IMR-90 (cell line): ENCODE results near the gene SLC13A5. TPM values are rescaled to one million over a fixed set of nuclear protein-coding genes. Genes with fewer than 3 reads are reported as not detected.

Source experiments
- ATAC-seq: fragments of 200-7000 bp; cut with Tn5 transposase; 2 replicates; pipeline ENCODE4 v1.9.1; 2020; ENCODE audit warnings: low read depth, mild to moderate bottlenecking, moderate library complexity
- BruUV-seq: library from RNA; stranded (reverse); fragments of 400-500 nt; replicated peaks from 2 replicates; lab custom pipeline; 2021; lab: Mats Ljungman, UMichigan
- CTCF ChIA-PET: fragments of 300-600 bp; formaldehyde crosslinking; extraction: SDS; loops from one replicate; lab custom pipeline; 2021; ENCODE audit warnings: antibody characterized with exemption; lab: Yijun Ruan, JAX
- POLR2A ChIA-PET: fragments of 300-600 bp; sonication (Branson Sonifier 250); formaldehyde crosslinking; loops from one replicate; lab custom pipeline; 2022; ENCODE audit warnings: antibody characterized with exemption; ENCODE audit not compliant: unreplicated experiment; lab: Charles Lee
- DNase-seq: peaks from one replicate; pipeline ENCODE4 v3.0.0; 2013
- H2AFZ ChIP-seq: replicated peaks from 2 replicates; pipeline ENCODE3; 2013; ENCODE audit warnings: low read length, mild to moderate bottlenecking; ENCODE audit not compliant: poor library complexity
- H2AK5ac ChIP-seq: 2 replicates; pipeline ENCODE4 v1.6.1; 2013; ENCODE audit warnings: low read depth, low read length, inconsistent platforms
- H2AK9ac ChIP-seq: replicated peaks from 2 replicates; pipeline ENCODE3; 2013; ENCODE audit warnings: mild to moderate bottlenecking, low read depth, low read length, moderate library complexity; ENCODE audit not compliant: poor library complexity
- H2BK120ac ChIP-seq: 2 replicates; pipeline ENCODE4 v1.6.1; 2013; ENCODE audit warnings: low read depth, low read length, inconsistent platforms
- H2BK15ac ChIP-seq: 3 replicates; pipeline ENCODE4 v1.6.1; 2013; ENCODE audit warnings: low read depth, low read length, inconsistent platforms
- H2BK20ac ChIP-seq: 2 replicates; pipeline ENCODE4 v1.6.1; 2013; ENCODE audit warnings: low read depth, mild to moderate bottlenecking, inconsistent platforms, low read length, moderate library complexity
- H2BK5ac ChIP-seq: 2 replicates; pipeline ENCODE4 v1.6.1; 2013; ENCODE audit warnings: mild to moderate bottlenecking, low read depth, low read length, inconsistent platforms; ENCODE audit not compliant: poor library complexity, severe bottlenecking
- H3K14ac ChIP-seq: replicated peaks from 2 replicates; pipeline ENCODE4 v1.6.1; 2013; ENCODE audit warnings: low read depth, low read length, inconsistent platforms
- H3K18ac ChIP-seq: 2 replicates; pipeline ENCODE4 v1.6.1; 2013; ENCODE audit warnings: low read depth, low read length, control low read depth
- H3K23ac ChIP-seq: 2 replicates; pipeline ENCODE4 v1.6.1; 2013; ENCODE audit warnings: low read depth, low read length, inconsistent platforms
- H3K27ac ChIP-seq: 2 replicates; pipeline ENCODE4 v1.5.1; 2013; ENCODE audit warnings: mild to moderate bottlenecking, control low read depth, low read length; ENCODE audit not compliant: insufficient read depth
- H3K27me3 ChIP-seq: 2 replicates; pipeline ENCODE4 v1.6.1; 2013; ENCODE audit warnings: low read length; ENCODE audit not compliant: control insufficient read depth, insufficient read depth
- H3K36me3 ChIP-seq: 2 replicates; pipeline ENCODE4 v1.6.1; 2013; ENCODE audit warnings: low read length, mixed read lengths; ENCODE audit not compliant: control insufficient read depth, insufficient read depth
- H3K4ac ChIP-seq: 2 replicates; pipeline ENCODE4 v1.6.1; 2013; ENCODE audit warnings: low read depth, low read length, inconsistent platforms
- H3K4me1 ChIP-seq: 2 replicates; pipeline ENCODE4 v1.6.1; 2013; ENCODE audit warnings: low read length, mixed read lengths; ENCODE audit not compliant: control insufficient read depth, insufficient read depth
- H3K4me2 ChIP-seq: 2 replicates; pipeline ENCODE4 v1.6.1; 2013; ENCODE audit warnings: low read depth, mild to moderate bottlenecking, control low read depth, low read length, moderate library complexity
- H3K4me3 ChIP-seq: 2 replicates; pipeline ENCODE4 v1.5.1; 2013; ENCODE audit warnings: low read depth, mild to moderate bottlenecking, control low read depth, low read length, moderate library complexity; ENCODE audit not compliant: insufficient read depth
- H3K56ac ChIP-seq: 2 replicates; pipeline ENCODE4 v1.6.1; 2013; ENCODE audit warnings: low read length, inconsistent platforms; ENCODE audit not compliant: insufficient read depth; ENCODE audit errors: extremely low read depth
- H3K79me1 ChIP-seq, 2 experiments: 2 replicates each; pipeline ENCODE4 v1.6.1; 2013; ENCODE audit warnings: low read length in 2 of 2, inconsistent platforms in 1 of 2, low read depth in 1 of 2
- H3K9ac ChIP-seq: 2 replicates; pipeline ENCODE4 v1.6.1; 2013; ENCODE audit warnings: low read depth, low read length, control low read depth
- H3K9me1 ChIP-seq: 2 replicates; pipeline ENCODE4 v1.6.1; 2013; ENCODE audit warnings: low read length, inconsistent platforms; ENCODE audit not compliant: insufficient read depth
- H3K9me3 ChIP-seq: 2 replicates; pipeline ENCODE4 v1.6.1; 2013; ENCODE audit warnings: low read length; ENCODE audit not compliant: control insufficient read depth, insufficient read depth
- H4K20me1 ChIP-seq: 2 replicates; pipeline ENCODE4 v1.6.1; 2013; ENCODE audit warnings: low read length, inconsistent platforms; ENCODE audit not compliant: insufficient read depth
- H4K5ac ChIP-seq: 2 replicates; pipeline ENCODE4 v1.6.1; 2013; ENCODE audit warnings: mild to moderate bottlenecking, low read depth, low read length, control low read depth
- H4K8ac ChIP-seq, 2 experiments: 2 replicates each; pipeline ENCODE4 v1.6.1; 2013; ENCODE audit warnings: low read depth in 2 of 2, low read length in 2 of 2, control low read depth in 1 of 2, inconsistent platforms in 1 of 2
- H4K91ac ChIP-seq: 2 replicates; pipeline ENCODE4 v1.6.1; 2013; ENCODE audit warnings: low read depth, low read length, inconsistent platforms; ENCODE audit not compliant: insufficient read depth
- BHLHE40 ChIP-seq: fragments of 150-350 bp; IDR thresholded peaks from 2 replicates; pipeline ENCODE4 v1.6.1; 2016; ENCODE audit warnings: mild to moderate bottlenecking, low read depth, low read length
- CEBPB ChIP-seq: IDR thresholded peaks from 2 replicates; pipeline ENCODE4 v1.6.1; 2012; ENCODE audit warnings: low read depth, low read length, improper control_type of control experiment
- CTCF ChIP-seq: conservative IDR thresholded peaks from 2 replicates; pipeline ENCODE4 v1.5.1; 2012; ENCODE audit warnings: mild to moderate bottlenecking, low read depth, low read length, improper control_type of control experiment
- FOS ChIP-seq: fragments of 150-350 bp; IDR thresholded peaks from 2 replicates; pipeline ENCODE4 v1.6.1; 2016; ENCODE audit warnings: low read depth, low read length
- MAZ ChIP-seq: IDR thresholded peaks from 2 replicates; pipeline ENCODE4 v1.6.1; 2012; ENCODE audit warnings: low read depth, mild to moderate bottlenecking, low read length, improper control_type of control experiment, moderate library complexity, borderline replicate concordance
- NFE2L2 ChIP-seq: fragments of 150-350 bp; IDR thresholded peaks from 2 replicates; pipeline ENCODE4 v1.6.1; 2016; ENCODE audit warnings: low read depth, mild to moderate bottlenecking, low read length
- RAD21 ChIP-seq: IDR thresholded peaks from 2 replicates; pipeline ENCODE4 v1.6.1; 2012; ENCODE audit warnings: low read length, improper control_type of control experiment
- RCOR1 ChIP-seq: IDR thresholded peaks from 2 replicates; pipeline ENCODE4 v1.6.1; 2012; ENCODE audit warnings: mild to moderate bottlenecking, low read length, improper control_type of control experiment; ENCODE audit not compliant: insufficient replicate concordance
- WGBS, 2 experiments: methylation state at CpG; one replicate each; pipeline versions ENCODE4 v1.1.5 to v1.1.7; 2013; ENCODE audit warnings: missing lambda C conversion rate in 2 of 2; ENCODE audit not compliant: insufficient read length in 1 of 2; ENCODE audit errors: extremely low coverage in 2 of 2; 5-methylcytosine and 5-hydroxymethylcytosine counted together
- dilution Hi-C: fragments of 300-500 bp; cut with HindIII; formaldehyde crosslinking; loops from one replicate; pipeline ENCODE4 v1.14.3; 2018; ENCODE audit warnings: low sequenced_read_pairs; ENCODE audit not compliant: unreplicated experiment
- in situ Hi-C: fragments of 300-500 bp; cut with MboI; formaldehyde crosslinking; loops from 3 replicates; pipeline ENCODE4 v1.14.3; 2019; ENCODE audit warnings: low sequenced_read_pairs, inconsistent platforms, mixed read lengths
- intact Hi-C: fragments of 100-400 bp; cut with micrococcal nuclease; formaldehyde crosslinking; loops from 2 replicates; pipeline ENCODE4 v1.10.0; 2022
- polyA plus RNA-seq, 3 experiments: library from polyadenylated mRNA; depleted of rRNA; stranded (reverse); fragments of >200 nt; gene quantifications; 2 replicates each; pipeline ENCODE4 v1.2.3, GENCODE V29; 2012; ENCODE audit warnings: low replicate concordance in 1 of 3
- total RNA-seq: library from RNA; depleted of rRNA; stranded (reverse); fragments of >200 nt; gene quantifications from 2 replicates; pipeline ENCODE4 v1.2.3, GENCODE V29; 2012

The SLC13A5 gene
- total and polyA plus RNA-seq, 2 of the 4 experiments (the other 2 are of a cell fraction): not detected

GRCh38 chr17:6641247-6641863 is 71.8 kb downstream of the SLC13A5 start:
- Histone ChIP-seq H3K27me3 (no peaks in the 10 kb centered on the region), H3K18ac (no peak overlapping the region; the same call in 1 of the 2 replicates), H2AK9ac (peak overlapping the region; percentile 95), H4K20me1 (peaks cover 2% of the 10 kb centered on the region; the same call in 1 of the 2 replicates), H3K79me1 (peaks cover 9 to 69% of the 10 kb centered on the region in 2 experiments; a peak in 3 of 4 replicates), H3K27ac (peak overlapping the region; percentile 88), H3K4me2 (peak overlapping the region; percentile 99), H3K56ac (peak overlapping the region; percentile 72), H3K4me3 (peak overlapping the region; percentile 81), H3K9me3 (no peaks in the 10 kb centered on the region), H3K14ac (peak overlapping the region; percentile 89), H4K5ac (peak overlapping the region; percentile 29), H2BK20ac (no peak overlapping the region), H2AK5ac (peak overlapping the region; percentile 91), H3K4ac (peak overlapping the region; percentile 87), H2BK120ac (peak overlapping the region; percentile 11; the same call in 1 of the 2 replicates), H4K91ac (peak overlapping the region; percentile 54), H3K4me1 (peaks cover 9% of the 10 kb centered on the region), H3K9me1 (0 out of 2 replicates have a peak, but pooled peaks cover 1% of the 10 kb centered on the region), H4K8ac (peak overlapping the region; percentile 77 to 99; a peak in 3 of 4 replicates), H3K36me3 (peaks cover 5% of the 10 kb centered on the region), H2BK5ac (peak overlapping the region; percentile 79), H3K23ac (peak overlapping the region; percentile 92), H2AFZ (peak overlapping the region; percentile 100), H2BK15ac (no peak overlapping the region), H3K9ac (peak overlapping the region; percentile 86)
- CTCF ChIA-PET: no interaction called here
- in situ Hi-C loops (loop anchor here (10.0 kb wide), 1 partner anchor 167 kb away; no protein-coding TSS in a partner anchor), intact Hi-C loops (loop anchor here (5.0 kb wide), 1 partner anchor 199 kb away; the partner anchor contains the start of gene PIMREG), dilution Hi-C loops (no loop called here)
- TSS peak; percentile 63 for BruUV-seq
- DNase-seq (no peak), ATAC-seq (peak; percentile 28)
- TF ChIP-seq CEBPB (no peak), MAZ (no peak), RAD21 (no peak), CTCF (no peak), FOS (no peak), NFE2L2 (no peak), RCOR1 (no peak), BHLHE40 (no peak)
- POLR2A ChIA-PET: interaction anchor here (0.5 to 1.0 kb wide), 2 partner anchors 15 to 87 kb away, joined by 3 to 5 read pairs; no protein-coding TSS in a partner anchor
- WGBS, 2 experiments: no CpG with 5 or more reads among the region's 20 CpGs
